SK-N-MC (cell line): ENCODE measurements around the gene PAMR1.

ENCODE experiments used
- EZH2 ChIP-seq: fragments of 200-600 bp; sonication (generic); IDR thresholded peaks from one replicate; pipeline ENCODE4 v1.6.1; 2017; ENCODE audit warnings: antibody characterized with exemption
- FOXP2 ChIP-seq: optimal IDR thresholded peaks from 2 replicates; pipeline ENCODE3; 2011; ENCODE audit warnings: mild to moderate bottlenecking, moderate library complexity; ENCODE audit not compliant: insufficient read depth; ENCODE audit errors: extremely low read length, control extremely low read depth
- POLR2AphosphoS5 ChIP-seq: IDR thresholded peaks from 2 replicates; pipeline ENCODE4 v1.6.1; 2012; ENCODE audit warnings: mild to moderate bottlenecking, low read depth, low read length, borderline replicate concordance

DNA sequence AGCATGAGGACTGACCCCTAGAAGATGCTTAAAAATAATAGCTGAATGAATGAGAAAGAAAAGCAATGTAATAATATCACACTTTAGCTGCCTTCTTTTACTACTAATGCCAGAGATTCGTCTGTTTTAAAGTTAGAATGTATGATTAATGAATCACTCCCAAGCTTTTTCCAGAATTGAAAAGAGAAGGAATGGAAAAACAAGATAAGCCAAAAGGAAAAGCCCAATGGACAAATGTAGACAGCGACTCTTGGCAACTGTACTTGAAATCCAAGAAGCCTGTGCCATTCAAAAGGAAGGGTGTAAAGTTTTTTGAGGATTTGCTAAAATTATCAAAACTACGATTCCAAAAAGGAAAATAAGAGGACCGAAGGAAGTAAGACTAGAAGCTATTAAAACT lies 40.8 kb upstream of the PAMR1 start:
- TF ChIP-seq EZH2, result no peak
- TF ChIP-seq POLR2AphosphoS5, result no peak
- TF ChIP-seq FOXP2, result no peak
